ENCODE measurements around the gene CACNA1C. TPM values are rescaled to one million over a fixed set of nuclear protein-coding genes. Genes with fewer than 3 reads are reported as not detected.

Gene CACNA1C
- total and polyA plus RNA-seq, 8 donors, result 0.31 to 55.8 (median 7.2) TPM

DNA sequence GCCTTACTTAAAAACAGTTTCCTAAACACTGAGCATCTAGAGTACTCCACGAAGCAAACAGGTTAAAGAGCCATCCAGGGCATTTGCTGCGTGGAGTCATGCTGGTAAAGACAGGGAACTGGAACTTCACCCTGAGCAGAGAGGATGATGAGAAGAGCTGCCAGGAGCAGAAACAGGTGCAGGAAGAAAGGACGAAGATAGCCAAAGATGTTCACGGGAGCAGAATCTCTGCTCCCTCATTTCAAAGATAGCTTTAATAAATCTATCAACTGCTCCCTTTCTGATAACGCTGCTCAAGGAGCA is 461.2 kb downstream of the CACNA1C start:
- Histone ChIP-seq H3K27me3 (no peaks in the 10 kb centered on the region), H3K36me3 (peaks cover 0 to 22% (median 0%) of the 10 kb centered on the region in 4 donors), H3K4me3 (no peak overlapping the region), H3K9me3 (no peaks in the 10 kb centered on the region), H3K27ac (no peak overlapping the region), H3K4me1 (no peaks in the 10 kb centered on the region)
- DNase-seq, result no peak
- TF ChIP-seq, protein P1, sequence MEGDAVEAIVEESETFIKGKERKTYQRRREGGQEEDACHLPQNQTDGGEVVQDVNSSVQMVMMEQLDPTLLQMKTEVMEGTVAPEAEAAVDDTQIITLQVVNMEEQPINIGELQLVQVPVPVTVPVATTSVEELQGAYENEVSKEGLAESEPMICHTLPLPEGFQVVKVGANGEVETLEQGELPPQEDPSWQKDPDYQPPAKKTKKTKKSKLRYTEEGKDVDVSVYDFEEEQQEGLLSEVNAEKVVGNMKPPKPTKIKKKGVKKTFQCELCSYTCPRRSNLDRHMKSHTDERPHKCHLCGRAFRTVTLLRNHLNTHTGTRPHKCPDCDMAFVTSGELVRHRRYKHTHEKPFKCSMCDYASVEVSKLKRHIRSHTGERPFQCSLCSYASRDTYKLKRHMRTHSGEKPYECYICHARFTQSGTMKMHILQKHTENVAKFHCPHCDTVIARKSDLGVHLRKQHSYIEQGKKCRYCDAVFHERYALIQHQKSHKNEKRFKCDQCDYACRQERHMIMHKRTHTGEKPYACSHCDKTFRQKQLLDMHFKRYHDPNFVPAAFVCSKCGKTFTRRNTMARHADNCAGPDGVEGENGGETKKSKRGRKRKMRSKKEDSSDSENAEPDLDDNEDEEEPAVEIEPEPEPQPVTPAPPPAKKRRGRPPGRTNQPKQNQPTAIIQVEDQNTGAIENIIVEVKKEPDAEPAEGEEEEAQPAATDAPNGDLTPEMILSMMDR (IDR thresholded peaks at IDR 0.05), result no peak
- TF ChIP-seq POLR2AphosphoS5 (IDR thresholded peaks at IDR 0.05), result no peak
- TF ChIP-seq POLR2A (IDR thresholded peaks at IDR 0.05), result no peak
- no peak for TF ChIP-seq EP300 (IDR thresholded peaks at IDR 0.05)
- intact Hi-C loops (cut with DNase I; ENCODE audit: low total_unique reads), result no loop called here
- 59 to 81% (median 70%) methylated on average over 5 of the region's 5 CpGs for WGBS, 5 donors

DNA sequence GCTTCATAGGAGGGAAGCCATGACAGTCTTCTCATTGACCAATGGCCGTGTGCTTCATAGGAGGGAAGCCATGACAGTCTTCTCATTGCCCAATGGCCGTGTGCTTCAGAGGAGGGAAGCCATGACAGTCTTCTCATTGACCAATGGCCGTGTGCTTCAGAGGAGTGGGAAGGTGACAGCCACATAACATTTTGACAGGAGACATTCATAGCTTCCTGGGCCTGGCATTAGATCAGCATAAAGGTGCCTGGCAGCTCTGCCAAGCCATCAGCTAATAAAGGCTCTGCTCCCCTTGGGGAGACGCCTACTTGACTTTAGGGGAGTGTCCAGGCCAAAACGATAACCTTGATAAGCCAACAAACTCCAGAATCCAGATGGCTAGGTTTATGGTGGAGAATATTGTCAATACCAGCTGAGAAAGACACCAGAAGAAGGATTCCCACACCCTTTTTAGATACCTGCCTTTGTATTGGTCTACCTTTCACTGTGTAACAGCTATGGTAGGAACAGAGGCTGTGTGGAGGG is 468.0 kb downstream of the CACNA1C start:
- no peaks in the 10 kb centered on the region for H3K27me3 ChIP-seq
- DNase-seq, result no peak
- H3K9me3 ChIP-seq, result no peaks in the 10 kb centered on the region
- H3K4me3 ChIP-seq, result no peak overlapping the region
- no peak overlapping the region for H3K27ac ChIP-seq
- 75 to 87% (median 79%) methylated on average over 5 of the region's 5 CpGs for WGBS, 5 donors
- H3K4me1 ChIP-seq, result no peaks in the 10 kb centered on the region
- intact Hi-C loops (cut with DNase I; ENCODE audit: low total_unique reads), result no loop called here
- H3K36me3 ChIP-seq, result peaks cover 0 to 18% (median 0%) of the 10 kb centered on the region in 4 donors
- TF ChIP-seq POLR2AphosphoS5 (IDR thresholded peaks at IDR 0.05) (no peak), POLR2A (IDR thresholded peaks at IDR 0.05) (no peak), EP300 (IDR thresholded peaks at IDR 0.05) (no peak)
- TF ChIP-seq, protein P1 (IDR thresholded peaks at IDR 0.05), result no peak

DNA sequence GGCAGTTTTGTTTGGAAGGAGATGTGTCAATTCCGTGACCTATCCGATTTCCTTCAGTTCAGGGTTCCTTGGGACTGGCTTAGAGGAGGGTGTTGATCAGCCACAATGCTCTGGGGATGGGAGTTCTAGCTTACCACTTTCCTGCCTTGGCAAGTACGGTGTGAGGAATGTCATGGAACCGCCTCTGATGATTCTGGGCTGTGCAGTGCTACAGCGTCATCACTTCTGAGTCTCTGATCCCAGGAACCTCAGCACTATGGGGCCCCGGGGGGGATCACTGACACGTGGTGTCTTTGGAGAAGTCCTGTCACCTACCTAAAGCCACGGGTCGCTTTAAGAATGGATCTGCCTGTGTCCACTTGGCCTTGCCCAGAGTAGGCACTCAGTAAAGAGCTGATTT is 470.5 kb downstream of the CACNA1C start:
- TF ChIP-seq POLR2A (IDR thresholded peaks at IDR 0.05) (no peak), EP300 (IDR thresholded peaks at IDR 0.05) (no peak), POLR2AphosphoS5 (IDR thresholded peaks at IDR 0.05) (no peak)
- TF ChIP-seq, protein P1 (IDR thresholded peaks at IDR 0.05), result no peak
- Histone ChIP-seq H3K9me3 (no peaks in the 10 kb centered on the region), H3K27me3 (no peaks in the 10 kb centered on the region), H3K36me3 (peaks cover 0 to 9% (median 0%) of the 10 kb centered on the region in 4 donors), H3K4me1 (no peaks in the 10 kb centered on the region), H3K4me3 (no peak overlapping the region), H3K27ac (no peak overlapping the region)
- intact Hi-C loops (cut with DNase I; ENCODE audit: low total_unique reads), result no loop called here
- DNase-seq, result no peak
- 78 to 87% (median 85%) methylated on average over 8 to 9 of the region's 9 CpGs for WGBS, 5 donors

DNA sequence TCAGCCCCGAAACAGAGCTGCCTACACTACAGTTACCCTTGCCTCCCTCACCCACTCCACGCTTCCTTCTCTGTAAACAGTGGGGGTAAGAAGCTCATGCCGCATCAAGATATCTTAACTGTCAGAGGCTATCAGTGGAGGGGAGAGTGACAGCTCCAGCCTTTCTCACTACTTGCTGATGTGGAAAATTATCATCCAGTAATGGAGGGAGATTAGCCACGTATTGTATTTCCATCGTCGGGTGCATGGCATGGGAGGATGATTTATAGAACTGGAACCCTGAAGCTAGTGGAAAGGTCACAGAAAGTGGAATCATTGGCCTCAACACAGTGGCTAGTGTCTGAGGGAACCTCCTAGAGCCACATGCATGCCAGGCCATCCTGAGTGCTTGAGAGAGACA is 471.1 kb downstream of the CACNA1C start:
- TF ChIP-seq POLR2AphosphoS5 (IDR thresholded peaks at IDR 0.05), result no peak
- 58 to 74% (median 65%) methylated on average over 6 of the region's 6 CpGs for WGBS, 5 donors
- Histone ChIP-seq H3K4me3 (no peak overlapping the region), H3K4me1 (no peaks in the 10 kb centered on the region), H3K9me3 (no peaks in the 10 kb centered on the region), H3K27ac (no peak overlapping the region), H3K36me3 (peaks cover 0 to 7% (median 0%) of the 10 kb centered on the region in 4 donors), H3K27me3 (no peaks in the 10 kb centered on the region)
- DNase-seq, result no peak
- intact Hi-C loops (cut with DNase I; ENCODE audit: low total_unique reads), result no loop called here

DNA sequence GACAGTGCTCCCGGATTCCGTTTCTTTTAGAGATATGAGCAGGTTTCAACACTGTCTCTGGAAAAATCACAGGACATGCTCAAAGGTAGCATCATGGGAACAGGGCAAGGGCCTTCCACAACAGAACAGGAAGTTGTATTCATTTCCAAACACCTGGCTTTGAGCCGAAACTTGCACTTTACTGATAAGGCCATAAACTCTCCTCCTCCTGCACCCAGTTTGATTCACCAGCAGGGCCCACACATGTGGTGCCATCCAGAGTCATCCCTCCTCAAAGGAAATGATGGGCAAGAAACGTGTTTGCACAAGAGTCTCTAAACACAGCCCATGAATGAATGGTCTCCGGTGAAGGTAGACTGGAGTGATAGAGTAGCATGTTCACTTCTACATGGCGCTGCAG is 473.6 kb downstream of the CACNA1C start:
- no peaks in the 10 kb centered on the region for H3K9me3 ChIP-seq
- 74 to 84% (median 79%) methylated on average over 6 of the region's 6 CpGs for WGBS, 5 donors
- H3K36me3 ChIP-seq, result peaks cover 0 to 3% (median 0%) of the 10 kb centered on the region in 4 donors
- H3K27ac ChIP-seq, result no peak overlapping the region
- intact Hi-C loops (cut with DNase I; ENCODE audit: low total_unique reads), result no loop called here
- no peaks in the 10 kb centered on the region for H3K27me3 ChIP-seq
- H3K4me3 ChIP-seq, result no peak overlapping the region
- H3K4me1 ChIP-seq, result no peaks in the 10 kb centered on the region
- TF ChIP-seq POLR2AphosphoS5 (IDR thresholded peaks at IDR 0.05) (no peak), POLR2A (IDR thresholded peaks at IDR 0.05) (no peak), EP300 (IDR thresholded peaks at IDR 0.05) (no peak)
- TF ChIP-seq, protein P1 (IDR thresholded peaks at IDR 0.05), result no peak
- no peak for DNase-seq
